H1 (cell line): Measurements from ENCODE around the gene PTRH1. TPM values are rescaled to one million over a fixed set of nuclear protein-coding genes. Genes with fewer than 3 reads are reported as not detected.

Experiments
- CTCF ChIA-PET: fragments of 300-600 bp; sonication (Branson Sonifier 250); formaldehyde crosslinking; loops from one replicate; lab custom pipeline; 2021; ENCODE audit not compliant: partially characterized antibody; lab: Charles Lee
- POLR2A ChIA-PET: fragments of 300-600 bp; sonication (Branson Sonifier 250); formaldehyde crosslinking; loops from one replicate; lab custom pipeline; 2021; ENCODE audit warnings: inconsistent platforms; ENCODE audit not compliant: partially characterized antibody; lab: Charles Lee
- DNase-seq, 2 experiments: peaks; one replicate each; pipeline versions ENCODE4 v3.0.0 to v3.0.0-alpha.2; 2010 to 2022; ENCODE audit warnings: low spot score in 2 of 2, low read depth in 1 of 2, mixed read lengths in 1 of 2
- FAIRE-seq: peaks from 2 replicates; lab custom pipeline; 2011; peaks lifted over from hg19 to GRCh38; lab: Jason Lieb, UNC
- H2AFZ ChIP-seq: 2 replicates; pipeline ENCODE4 v1.8.1; 2012; ENCODE audit warnings: low read length, inconsistent platforms
- H2AK5ac ChIP-seq: 2 replicates; pipeline ENCODE4 v1.6.1; 2013; ENCODE audit warnings: low read depth, low read length
- H2BK120ac ChIP-seq: replicated peaks from 2 replicates; pipeline ENCODE3; 2013; ENCODE audit warnings: low read depth, low read length, inconsistent platforms
- H2BK12ac ChIP-seq: 2 replicates; pipeline ENCODE4 v1.6.1; 2013; ENCODE audit warnings: low read depth, low read length
- H2BK15ac ChIP-seq: 2 replicates; pipeline ENCODE4 v1.6.1; 2013; ENCODE audit warnings: low read length
- H2BK20ac ChIP-seq: 2 replicates; pipeline ENCODE4 v1.6.1; 2013; ENCODE audit warnings: low read length
- H2BK5ac ChIP-seq: 2 replicates; pipeline ENCODE4 v1.6.1; 2013; ENCODE audit warnings: low read depth, low read length
- H3K14ac ChIP-seq: 2 replicates; pipeline ENCODE4 v1.6.1; 2013; ENCODE audit warnings: inconsistent platforms; ENCODE audit not compliant: insufficient read length
- H3K18ac ChIP-seq: 2 replicates; pipeline ENCODE4 v1.6.1; 2013; ENCODE audit warnings: low read length; ENCODE audit errors: extremely low read depth
- H3K23ac ChIP-seq: 2 replicates; pipeline ENCODE4 v1.6.1; 2013; ENCODE audit warnings: inconsistent platforms; ENCODE audit not compliant: insufficient read length
- H3K23me2 ChIP-seq: 2 replicates; pipeline ENCODE4 v1.6.1; 2013; ENCODE audit warnings: low read depth, low read length
- H3K27ac ChIP-seq: 2 replicates; pipeline ENCODE4 v1.6.1; 2011; ENCODE audit warnings: low read depth, low read length, inconsistent platforms
- H3K27me3 ChIP-seq, 4 experiments: replicated peaks in 1 of 4; 1 replicate in 1 of 4; 2 replicates in 3 of 4; pipeline versions ENCODE4 v1.6.1 to v1.8.1; 2011 to 2013; ENCODE audit warnings: low read length in 3 of 4, mild to moderate bottlenecking in 3 of 4, inconsistent platforms in 2 of 4, mixed read lengths in 2 of 4, moderate library complexity in 1 of 4; ENCODE audit not compliant: control insufficient read depth in 3 of 4, insufficient read depth in 3 of 4; ENCODE audit errors: extremely low read depth in 1 of 4
- H3K36me3 ChIP-seq, 4 experiments: 2 replicates each; pipeline versions ENCODE4 v1.6.1 to v1.8.1; 2011 to 2013; ENCODE audit warnings: mild to moderate bottlenecking in 4 of 4, low read length in 3 of 4, moderate library complexity in 2 of 4, control low read depth in 1 of 4, inconsistent platforms in 1 of 4; ENCODE audit not compliant: insufficient read depth in 4 of 4, control insufficient read depth in 2 of 4
- H3K4ac ChIP-seq: replicated peaks from 2 replicates; pipeline ENCODE3; 2013; ENCODE audit warnings: low read length, low read depth, mixed read lengths, inconsistent platforms; ENCODE audit not compliant: insufficient read length
- H3K4me1 ChIP-seq, 4 experiments: replicated peaks in 1 of 4; 1 replicate in 1 of 4; 2 replicates in 3 of 4; pipeline versions ENCODE4 v1.6.1 to v1.8.1; 2011 to 2013; ENCODE audit warnings: low read length in 3 of 4, inconsistent platforms in 2 of 4, mixed read lengths in 1 of 4; ENCODE audit not compliant: insufficient read depth in 4 of 4, control insufficient read depth in 3 of 4
- H3K4me2 ChIP-seq, 2 experiments: 2 replicates each; pipeline versions ENCODE4 v1.6.1 to v1.8.1; 2011 to 2013; ENCODE audit warnings: low read depth in 2 of 2, low read length in 2 of 2, control low read depth in 1 of 2, inconsistent platforms in 1 of 2, mild to moderate bottlenecking in 1 of 2; ENCODE audit not compliant: insufficient read depth in 1 of 2
- H3K4me3 ChIP-seq, 4 experiments: fragments of 200-600, 300-600 bp in 1 of 4; sonication (generic), shearing (Covaris generic), sonication (Bioruptor Twin) in 1 of 4; 2 replicates each; pipeline versions ENCODE4 v1.5.1 to v1.8.1; 2011 to 2016; ENCODE audit warnings: low read length in 4 of 4, low read depth in 3 of 4, control low read depth in 2 of 4, inconsistent platforms in 2 of 4, mild to moderate bottlenecking in 2 of 4, mixed read lengths in 1 of 4, moderate library complexity in 1 of 4; ENCODE audit not compliant: insufficient read depth in 2 of 4; ENCODE audit errors: extremely low read depth in 1 of 4
- H3K56ac ChIP-seq: replicated peaks from 2 replicates; pipeline ENCODE3; 2013; ENCODE audit warnings: low read depth, mild to moderate bottlenecking, mixed read lengths, low read length, inconsistent platforms; ENCODE audit not compliant: insufficient read length
- H3K79me1 ChIP-seq: 2 replicates; pipeline ENCODE4 v1.6.1; 2013; ENCODE audit warnings: low read depth, low read length, control low read depth
- H3K79me2 ChIP-seq, 2 experiments: 2 replicates each; pipeline versions ENCODE4 v1.6.1 to v1.8.1; 2012 to 2013; ENCODE audit warnings: low read length in 2 of 2, mild to moderate bottlenecking in 2 of 2, inconsistent platforms in 1 of 2; ENCODE audit not compliant: insufficient read depth in 2 of 2, control insufficient read depth in 1 of 2
- H3K9ac ChIP-seq, 4 experiments: replicated peaks in 1 of 4; 1 replicate in 1 of 4; 2 replicates in 3 of 4; pipeline versions ENCODE4 v1.6.1 to v1.8.1; 2011 to 2013; ENCODE audit warnings: low read depth in 3 of 4, low read length in 3 of 4, control low read depth in 2 of 4, mild to moderate bottlenecking in 2 of 4, moderate library complexity in 2 of 4, inconsistent platforms in 1 of 4; ENCODE audit errors: extremely low read depth in 1 of 4
- H3K9me3 ChIP-seq, 2 experiments: 2 replicates each; pipeline versions ENCODE4 v1.6.1 to v1.8.1; 2012 to 2013; ENCODE audit warnings: mild to moderate bottlenecking in 2 of 2, moderate library complexity in 2 of 2, control low read depth in 1 of 2, inconsistent platforms in 1 of 2, low read depth in 1 of 2, low read length in 1 of 2, mixed read lengths in 1 of 2; ENCODE audit not compliant: insufficient read depth in 2 of 2
- H4K20me1 ChIP-seq, 2 experiments: replicated peaks in 1 of 2; 2 replicates each; pipeline versions ENCODE3 to v1.8.1; 2011 to 2013; ENCODE audit warnings: inconsistent platforms in 2 of 2, low read length in 2 of 2, mild to moderate bottlenecking in 1 of 2; ENCODE audit not compliant: insufficient read depth in 2 of 2, control insufficient read depth in 1 of 2
- H4K5ac ChIP-seq: 2 replicates; pipeline ENCODE4 v1.6.1; 2013; ENCODE audit warnings: low read length, low read depth, mixed read lengths, inconsistent platforms; ENCODE audit not compliant: insufficient read length
- H4K8ac ChIP-seq: 2 replicates; pipeline ENCODE4 v1.8.0; 2013; ENCODE audit warnings: mild to moderate bottlenecking, moderate library complexity, low read length, inconsistent platforms; ENCODE audit not compliant: insufficient read depth; ENCODE audit errors: extremely low read depth
- H4K91ac ChIP-seq: replicated peaks from 2 replicates; pipeline ENCODE3; 2013; ENCODE audit warnings: low read length, mixed read lengths, inconsistent platforms; ENCODE audit not compliant: insufficient read length
- JUND ChIP-seq: IDR thresholded peaks from 2 replicates; pipeline ENCODE4 v1.6.1; 2011; ENCODE audit warnings: mild to moderate bottlenecking, improper control_type of control experiment, low read length
- NRF1 ChIP-seq: IDR thresholded peaks from 2 replicates; pipeline ENCODE4 v1.6.1; 2011; ENCODE audit warnings: mild to moderate bottlenecking, low read depth, low read length, improper control_type of control experiment
- RAD21 ChIP-seq, 2 experiments: IDR thresholded peaks in 1 of 2; conservative IDR thresholded peaks in 1 of 2; 2 replicates each; pipeline ENCODE4 v1.6.1; 2011; ENCODE audit warnings: low read depth in 2 of 2, low read length in 2 of 2, improper control_type of control experiment in 1 of 2, inconsistent platforms in 1 of 2, mild to moderate bottlenecking in 1 of 2, moderate library complexity in 1 of 2
- SIRT6 ChIP-seq: IDR thresholded peaks from one replicate; pipeline ENCODE4 v1.7.1; 2012; ENCODE audit warnings: low read length, inconsistent platforms
- SP2 ChIP-seq: IDR thresholded peaks from 2 replicates; pipeline ENCODE4 v1.6.1; 2012; ENCODE audit warnings: mild to moderate bottlenecking, low read length, inconsistent platforms
- WGBS, 2 experiments: shearing (Covaris generic) in 1 of 2; methylation state at CpG; one replicate each; pipeline versions ENCODE4 v1.1.6 to v1.1.7; 2013 to 2015; ENCODE audit warnings: low lambda C conversion rate in 2 of 2, mixed read lengths in 2 of 2, inconsistent platforms in 1 of 2, low coverage in 1 of 2, missing lambda C conversion rate in 1 of 2; ENCODE audit not compliant: insufficient replicate concordance in 2 of 2, insufficient coverage in 1 of 2, insufficient read length in 1 of 2; ENCODE audit errors: extremely low coverage in 1 of 2, missing lambda C conversion rate in 1 of 2; 5-methylcytosine and 5-hydroxymethylcytosine counted together
- polyA plus RNA-seq, 7 experiments: library from polyadenylated mRNA; depleted of rRNA in 3 of 7; stranded (reverse) in 5 of 7; unstranded in 2 of 7; fragments of >200 nt in 5 of 7; fragments of 200-250 nt in 2 of 7; gene quantifications; 1 replicate in 5 of 7; 2 replicates in 1 of 7; 4 replicates in 1 of 7; pipeline versions ENCODE4 v1.2.1 to v1.2.3, GENCODE V29; 2011 to 2013; ENCODE audit warnings: missing spikeins in 2 of 7, mixed read lengths in 2 of 7
- total RNA-seq: library from RNA; stranded (reverse); fragmentation: NEBNext Ultra II Directional; extraction: Animal tissue kit (Norgen Biotek cat#: 25700); gene quantifications from 2 replicates; pipeline ENCODE4 v1.2.1, GENCODE V29; 2021

The PTRH1 gene
- total and polyA plus RNA-seq, 2 of the 8 experiments (the other 6 are each of a cell fraction or from before 2014, with no cell fraction given), result 11.1 to 19.8 TPM

DNA sequence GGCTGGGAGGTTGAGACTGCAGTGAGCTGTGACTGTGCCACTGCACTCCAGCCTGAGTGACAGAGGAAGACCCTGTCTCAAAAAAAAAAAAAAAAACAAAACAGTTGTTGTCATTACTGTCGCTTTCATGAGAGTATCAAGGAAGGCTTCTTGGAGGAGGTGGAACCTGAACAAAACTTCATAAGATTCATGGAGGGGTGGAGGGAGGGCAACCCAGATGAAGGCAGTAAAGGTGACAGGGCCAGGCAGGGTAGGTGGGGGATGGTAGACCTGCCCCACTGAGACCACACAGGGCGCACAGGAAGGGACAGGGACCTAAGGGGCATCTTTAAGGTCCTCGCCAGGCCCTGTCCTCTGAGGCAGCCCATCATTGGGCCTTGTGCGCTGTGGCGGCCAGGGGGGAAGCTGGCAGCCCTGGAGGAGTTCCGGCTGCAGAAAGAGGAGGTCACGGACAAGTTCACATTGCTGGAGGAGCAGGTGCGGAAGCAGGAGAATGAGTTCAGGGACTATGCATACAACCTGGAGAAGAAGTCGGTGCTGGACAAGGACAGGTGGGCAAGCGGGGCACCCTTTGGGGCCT is 5.2 kb downstream of the PTRH1 start:
- Histone ChIP-seq H2BK15ac (no peak overlapping the region), H4K8ac (no peak overlapping the region), H2AK5ac (no peak overlapping the region), H3K79me1 (no peaks in the 10 kb centered on the region; the same call in 1 of the 2 replicates), H3K4me2 (no peak overlapping the region), H3K36me3 (no peaks in the 10 kb centered on the region), H4K20me1 (peaks cover 0 to 3% of the 10 kb centered on the region in 2 experiments), H3K4me3 (no peak overlapping the region), H3K27ac (no peak overlapping the region), H3K56ac (no peak overlapping the region), H3K79me2 (no peaks in the 10 kb centered on the region), H3K23ac (no peak overlapping the region), H2BK120ac (no peak overlapping the region), H2BK12ac (no peak overlapping the region), H3K27me3 (0 out of 7 replicates have a peak, but pooled peaks cover 0 to 2% (median 0%) of the 10 kb centered on the region in 4 experiments), H3K9ac (no peak overlapping the region), H3K4ac (no peak overlapping the region), H4K5ac (no peak overlapping the region), H4K91ac (no peak overlapping the region), H3K23me2 (peaks cover 7% of the 10 kb centered on the region; the same call in 1 of the 2 replicates), H2AFZ (no peak overlapping the region), H3K18ac (peak overlapping the region; percentile 9; the same call in 1 of the 2 replicates), H2BK5ac (no peak overlapping the region), H3K4me1 (peaks cover 0 to 30% (median 23%) of the 10 kb centered on the region in 4 experiments; a peak in 6 of 7 replicates), H3K9me3 (no peaks in the 10 kb centered on the region), H3K14ac (no peak overlapping the region), H2BK20ac (no peak overlapping the region)
- FAIRE-seq (no peak), DNase-seq (no peak)
- POLR2A ChIA-PET, result interaction anchor here (2.6 kb wide), 1 partner anchor 12 kb away, joined by 7 read pairs; no protein-coding TSS in a partner anchor
- CTCF ChIA-PET, result interaction anchor here (1.3 to 3.9 kb wide), 4 partner anchors 23 to 211 kb away, joined by 3 to 23 read pairs (median 4); partner anchors contain the start of genes CDK9 and TOR2A
- TF ChIP-seq NRF1 (no peak), SIRT6 (no peak), JUND (no peak), RAD21 (IDR thresholded peaks at IDR 0.05 in 1 of 2, conservative IDR thresholded peaks at IDR 0.05 in 1 of 2; ENCODE audit: low read depth in 2 of 2, low read length in 2 of 2) (no peak), SP2 (no peak)
- WGBS, 2 experiments, result 90% methylated on average over 10 of the region's 10 CpGs; no CpG with 5 or more reads in 1 of the 2 experiments
